ENCODE results near the gene GJA10. TPM values are rescaled to one million over a fixed set of nuclear protein-coding genes. Genes with fewer than 3 reads are reported as not detected.

Gene GJA10
- total RNA-seq, 1 donor from 2014 or later, result not detected

DNA sequence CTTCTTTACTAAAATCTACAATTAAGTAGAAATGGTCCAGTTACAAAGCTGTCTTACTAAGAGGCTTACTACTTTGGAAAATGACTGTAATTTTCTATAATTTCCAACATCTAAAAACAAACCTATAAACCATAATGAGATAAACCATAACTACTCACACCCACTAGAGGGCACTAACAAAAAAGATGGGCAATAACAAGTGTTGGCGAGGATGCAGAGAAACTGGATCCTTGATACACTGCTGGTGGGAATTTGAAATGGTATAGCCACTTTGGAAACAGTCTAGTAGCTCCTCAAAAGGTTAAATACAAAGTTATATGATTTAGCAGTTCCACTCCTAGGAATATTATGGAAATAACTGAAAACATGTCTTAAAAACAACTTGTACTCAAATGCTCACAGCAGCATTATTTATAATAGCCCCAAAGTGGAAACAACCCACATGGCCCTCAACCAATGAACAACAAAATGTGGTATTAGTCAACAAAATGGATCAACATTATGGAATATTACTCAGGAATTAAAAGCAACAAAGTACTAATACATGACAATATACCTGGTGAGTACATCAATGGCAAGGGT, 50.6 kb downstream of the GJA10 start:
- DNase-seq (ENCODE audit: low spot score), result no peak

Other genes with a start within 250 kb of the GJA10 start
- 51.2 TPM for gene MDN1, start 74.7 kb upstream of the GJA10 start, total RNA-seq
- gene CASP8AP2, start 64.6 kb upstream of the GJA10 start, total RNA-seq, result 23.3 TPM